ENCODE results near the gene RILPL1.
"Not testable (repeated sequence)": the region's sequence is repeated elsewhere in the genome, so short reads cannot be mapped to it uniquely, and the experiment has no call there.

Gene RILPL1

GRCh38 chr12:123435636-123436016 is 97.9 kb downstream of the RILPL1 start:
- ChIA-PET CTCF (interaction anchor here (0.7 to 4.0 kb wide), 8 partner anchors 9 to 140 kb away, joined by 3 to 19 read pairs (median 4); partner anchors contain the start of gene KMT5A), POLR2A (interaction anchor here (1.0 to 1.4 kb wide), 5 partner anchors 9 to 25 kb away, joined by 3 to 8 read pairs (median 4); partner anchors contain the start of gene SNRNP35)
- H3K27me3 ChIP-seq (replicated peaks in 2 of 5; ENCODE audit: control insufficient read depth in 4 of 5, insufficient read depth in 5 of 5, low read length in 4 of 5): no peaks in the 10 kb centered on the region
- H3K4me3 ChIP-seq (ENCODE audit: control insufficient read depth in 1 of 7, extremely low read depth in 1 of 7, insufficient read depth in 4 of 7, low read depth in 2 of 7, low read length in 6 of 7): peak overlapping the region; percentile 60 to 97 (median 86)
- peaks cover 2 to 11% (median 9%) of the 10 kb centered on the region in 4 experiments for H3K36me3 ChIP-seq (ENCODE audit: control insufficient read depth in 4 of 4, insufficient read depth in 4 of 4, low read length in 3 of 4)
- WGBS (ENCODE audit: insufficient coverage): 34% methylated on average over 5 of the region's 5 CpGs
- DNase-seq: no peak
- H3K27ac ChIP-seq (ENCODE audit: insufficient read depth in 1 of 2, low read depth in 1 of 2, low read length in 2 of 2, poor library complexity in 1 of 2, severe bottlenecking in 2 of 2): peak overlapping the region; percentile 90 to 94
- H3K4me1 ChIP-seq (ENCODE audit: control extremely low read depth in 1 of 4, control insufficient read depth in 4 of 4, insufficient read depth in 4 of 4, low read length in 3 of 4): peaks cover 14 to 52% (median 44%) of the 10 kb centered on the region in 4 experiments
- no peaks in the 10 kb centered on the region for H3K9me3 ChIP-seq (ENCODE audit: control extremely low read depth in 1 of 5, control insufficient read depth in 4 of 5, insufficient read depth in 2 of 5, low read depth in 1 of 5, low read length in 4 of 5)

DNA sequence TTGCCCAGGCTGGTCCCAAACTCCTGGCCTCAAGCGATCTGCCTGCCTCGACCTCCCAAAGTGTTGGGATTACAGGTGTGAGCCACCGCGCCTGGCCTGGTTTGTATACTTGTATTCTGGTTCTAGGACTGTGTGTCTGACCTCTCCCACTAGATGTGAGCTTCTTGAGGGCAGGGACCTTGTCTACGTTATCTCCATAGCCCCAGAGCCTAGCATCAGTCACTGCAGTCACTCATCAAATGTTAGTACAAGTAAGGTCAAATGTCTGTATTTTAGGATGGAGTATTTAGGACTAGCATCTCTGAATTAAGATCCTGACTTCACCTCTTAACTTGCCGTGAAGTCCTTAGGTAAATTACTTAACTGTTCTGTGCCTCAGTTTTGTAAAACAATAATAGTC is 99.9 kb downstream of the RILPL1 start:
- Histone ChIP-seq H3K9me3 (ENCODE audit: control extremely low read depth in 1 of 5, control insufficient read depth in 4 of 5, insufficient read depth in 2 of 5, low read depth in 1 of 5, low read length in 4 of 5) (no peaks in the 10 kb centered on the region), H3K27me3 (replicated peaks in 2 of 5; ENCODE audit: control insufficient read depth in 4 of 5, insufficient read depth in 5 of 5, low read length in 4 of 5) (no peaks in the 10 kb centered on the region), H3K4me3 (ENCODE audit: control insufficient read depth in 1 of 7, extremely low read depth in 1 of 7, insufficient read depth in 4 of 7, low read depth in 2 of 7, low read length in 6 of 7) (peak overlapping the region in 5 of 7 experiments; percentile 1 to 97 (median 61)), H3K4me1 (ENCODE audit: control extremely low read depth in 1 of 4, control insufficient read depth in 4 of 4, insufficient read depth in 4 of 4, low read length in 3 of 4) (peaks cover 14 to 52% (median 44%) of the 10 kb centered on the region in 4 experiments), H3K36me3 (ENCODE audit: control insufficient read depth in 4 of 4, insufficient read depth in 4 of 4, low read length in 3 of 4) (peaks cover 3 to 18% (median 16%) of the 10 kb centered on the region in 4 experiments), H3K27ac (ENCODE audit: insufficient read depth in 1 of 2, low read depth in 1 of 2, low read length in 2 of 2, poor library complexity in 1 of 2, severe bottlenecking in 2 of 2) (peak overlapping the region; percentile 81 to 82)
- ChIA-PET CTCF (interaction anchor here (0.5 to 1.6 kb wide), 5 partner anchors 18 to 112 kb away, joined by 3 to 5 read pairs (median 4); no protein-coding TSS in a partner anchor), POLR2A (interaction anchor here (1.4 kb wide), 2 partner anchors 25 to 200 kb away, joined by 4 to 5 read pairs; partner anchors contain the start of genes MTRFR and SNRNP35)
- WGBS (ENCODE audit: insufficient coverage): 97% methylated on average over 5 of the region's 6 CpGs
- DNase-seq: no peak

DNA sequence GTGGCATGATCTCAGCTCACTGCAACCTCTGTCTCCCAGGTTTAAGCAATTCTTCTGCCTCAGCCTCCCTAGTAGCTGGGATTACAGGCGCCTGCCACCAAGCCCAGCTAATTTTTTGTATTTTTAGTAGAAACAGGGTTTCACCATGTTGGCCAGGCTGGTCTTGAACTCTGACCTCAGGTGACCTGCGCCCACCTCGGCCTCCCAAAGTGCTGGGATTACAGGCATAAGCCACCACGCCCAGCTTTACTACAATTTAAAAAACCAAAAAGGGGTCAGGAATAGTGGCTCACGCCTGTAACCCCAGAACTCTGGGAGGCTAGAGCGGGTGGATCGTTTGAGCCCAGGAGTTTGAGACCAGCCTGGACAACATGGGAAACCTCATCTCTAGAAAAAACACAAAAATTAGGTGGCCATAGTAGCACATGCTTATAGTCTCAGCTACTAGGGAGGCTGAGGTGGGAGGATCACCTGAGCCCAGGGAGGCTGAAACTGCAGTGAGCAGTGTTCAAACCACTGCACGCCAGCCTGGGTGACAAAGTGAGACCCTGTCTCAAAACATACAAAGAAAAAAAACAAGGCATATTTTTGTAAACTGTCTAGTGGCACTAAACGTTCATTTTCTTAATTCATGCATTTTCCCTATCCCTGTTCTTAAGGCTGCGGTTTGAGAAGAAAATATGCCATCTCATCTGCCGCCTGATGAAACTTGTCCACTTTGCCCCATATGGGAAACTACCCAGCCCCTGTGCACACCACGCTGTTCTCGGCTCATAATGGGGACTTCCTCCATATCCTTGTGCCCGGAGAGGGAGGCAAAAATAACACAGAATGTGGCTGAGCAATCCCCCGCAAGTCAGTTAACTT is 101.3 kb downstream of the RILPL1 start:
- H3K27me3 ChIP-seq (replicated peaks in 2 of 5; ENCODE audit: control insufficient read depth in 4 of 5, insufficient read depth in 5 of 5, low read length in 4 of 5); H3K9me3 ChIP-seq (ENCODE audit: control extremely low read depth in 1 of 5, control insufficient read depth in 4 of 5, insufficient read depth in 2 of 5, low read depth in 1 of 5, low read length in 4 of 5): not testable (repeated sequence)
- Histone ChIP-seq H3K27ac (ENCODE audit: insufficient read depth in 1 of 2, low read depth in 1 of 2, low read length in 2 of 2, poor library complexity in 1 of 2, severe bottlenecking in 2 of 2) (peak overlapping the region; percentile 81 to 82), H3K4me3 (ENCODE audit: control insufficient read depth in 1 of 7, extremely low read depth in 1 of 7, insufficient read depth in 4 of 7, low read depth in 2 of 7, low read length in 6 of 7) (peak overlapping the region in 6 of 7 experiments; percentile 31 to 91 (median 55)), H3K4me1 (ENCODE audit: control extremely low read depth in 1 of 4, control insufficient read depth in 4 of 4, insufficient read depth in 4 of 4, low read length in 3 of 4) (peaks cover 14 to 46% (median 44%) of the 10 kb centered on the region in 4 experiments), H3K36me3 (ENCODE audit: control insufficient read depth in 4 of 4, insufficient read depth in 4 of 4, low read length in 3 of 4) (peaks cover 6 to 29% (median 23%) of the 10 kb centered on the region in 4 experiments)
- WGBS (ENCODE audit: insufficient coverage): 62% methylated on average over 12 of the region's 15 CpGs
- ChIA-PET CTCF (interaction anchor here (1.3 to 1.4 kb wide), 2 partner anchors 9 to 37 kb away, joined by 3 to 4 read pairs; no protein-coding TSS in a partner anchor), POLR2A (interaction anchor here (0.6 to 1.4 kb wide), 5 partner anchors 14 to 389 kb away, joined by 3 to 7 read pairs (median 4); partner anchors contain the start of genes MTRFR and SNRNP35)
- DNase-seq: peak; percentile 76 to 94 (median 92)

DNA sequence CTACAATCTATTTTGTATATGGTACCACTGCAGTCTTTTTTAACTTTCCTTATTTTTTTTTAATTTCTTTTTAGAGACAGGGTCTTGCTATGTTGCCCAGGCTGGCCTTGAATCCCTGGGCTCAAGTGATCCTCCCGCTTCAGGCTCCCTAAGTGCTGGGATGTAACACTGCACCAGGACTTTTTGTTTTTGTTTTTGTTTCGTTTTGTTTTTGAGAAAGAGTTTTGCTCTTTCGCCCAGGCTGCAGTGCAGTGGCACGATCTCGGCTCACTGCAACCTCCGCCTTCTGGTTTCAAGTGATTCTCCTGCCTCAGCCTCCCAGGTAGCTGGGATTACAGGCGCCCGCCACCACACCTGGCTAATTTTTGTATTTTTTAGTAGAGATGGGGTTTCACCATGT is 104.4 kb downstream of the RILPL1 start:
- 90% methylated on average over 2 of the region's 8 CpGs for WGBS (ENCODE audit: insufficient coverage)
- H3K27me3 ChIP-seq (replicated peaks in 2 of 5; ENCODE audit: control insufficient read depth in 4 of 5, insufficient read depth in 5 of 5, low read length in 4 of 5); H3K9me3 ChIP-seq (ENCODE audit: control extremely low read depth in 1 of 5, control insufficient read depth in 4 of 5, insufficient read depth in 2 of 5, low read depth in 1 of 5, low read length in 4 of 5); POLR2A ChIA-PET; H3K27ac ChIP-seq (ENCODE audit: insufficient read depth in 1 of 2, low read depth in 1 of 2, low read length in 2 of 2, poor library complexity in 1 of 2, severe bottlenecking in 2 of 2); H3K4me3 ChIP-seq (ENCODE audit: control insufficient read depth in 1 of 7, extremely low read depth in 1 of 7, insufficient read depth in 4 of 7, low read depth in 2 of 7, low read length in 6 of 7); DNase-seq: not testable (repeated sequence)
- CTCF ChIA-PET: interaction anchor here (1.0 kb wide), 1 partner anchor 11 kb away, joined by 3 read pairs; no protein-coding TSS in a partner anchor
- Histone ChIP-seq H3K36me3 (ENCODE audit: control insufficient read depth in 4 of 4, insufficient read depth in 4 of 4, low read length in 3 of 4) (peaks cover 6 to 41% (median 31%) of the 10 kb centered on the region in 4 experiments), H3K4me1 (ENCODE audit: control extremely low read depth in 1 of 4, control insufficient read depth in 4 of 4, insufficient read depth in 4 of 4, low read length in 3 of 4) (peaks cover 7 to 23% (median 22%) of the 10 kb centered on the region in 4 experiments)

- Histone ChIP-seq H3K9me3 (ENCODE audit: control extremely low read depth in 1 of 5, control insufficient read depth in 4 of 5, insufficient read depth in 2 of 5, low read depth in 1 of 5, low read length in 4 of 5) (no peaks in the 10 kb centered on the region), H3K4me3 (ENCODE audit: control insufficient read depth in 1 of 7, extremely low read depth in 1 of 7, insufficient read depth in 4 of 7, low read depth in 2 of 7, low read length in 6 of 7) (no peak overlapping the region), H3K4me1 (ENCODE audit: control extremely low read depth in 1 of 4, control insufficient read depth in 4 of 4, insufficient read depth in 4 of 4, low read length in 3 of 4) (peaks cover 5 to 18% (median 17%) of the 10 kb centered on the region in 4 experiments), H3K27me3 (replicated peaks in 2 of 5; ENCODE audit: control insufficient read depth in 4 of 5, insufficient read depth in 5 of 5, low read length in 4 of 5) (no peaks in the 10 kb centered on the region), H3K36me3 (ENCODE audit: control insufficient read depth in 4 of 4, insufficient read depth in 4 of 4, low read length in 3 of 4) (peaks cover 8 to 41% (median 32%) of the 10 kb centered on the region in 4 experiments), H3K27ac (ENCODE audit: insufficient read depth in 1 of 2, low read depth in 1 of 2, low read length in 2 of 2, poor library complexity in 1 of 2, severe bottlenecking in 2 of 2) (no peak overlapping the region)
- ChIA-PET CTCF (interaction anchor here (1.0 kb wide), 1 partner anchor 10 kb away, joined by 3 read pairs; no protein-coding TSS in a partner anchor), POLR2A (no interaction called here)
- DNase-seq: no peak
- WGBS (ENCODE audit: insufficient coverage): 67% methylated on average over 5 of the region's 6 CpGs
Measured at GRCh38 chr12:123428591-123428990, 104.9 kb downstream of the RILPL1 start.

DNA sequence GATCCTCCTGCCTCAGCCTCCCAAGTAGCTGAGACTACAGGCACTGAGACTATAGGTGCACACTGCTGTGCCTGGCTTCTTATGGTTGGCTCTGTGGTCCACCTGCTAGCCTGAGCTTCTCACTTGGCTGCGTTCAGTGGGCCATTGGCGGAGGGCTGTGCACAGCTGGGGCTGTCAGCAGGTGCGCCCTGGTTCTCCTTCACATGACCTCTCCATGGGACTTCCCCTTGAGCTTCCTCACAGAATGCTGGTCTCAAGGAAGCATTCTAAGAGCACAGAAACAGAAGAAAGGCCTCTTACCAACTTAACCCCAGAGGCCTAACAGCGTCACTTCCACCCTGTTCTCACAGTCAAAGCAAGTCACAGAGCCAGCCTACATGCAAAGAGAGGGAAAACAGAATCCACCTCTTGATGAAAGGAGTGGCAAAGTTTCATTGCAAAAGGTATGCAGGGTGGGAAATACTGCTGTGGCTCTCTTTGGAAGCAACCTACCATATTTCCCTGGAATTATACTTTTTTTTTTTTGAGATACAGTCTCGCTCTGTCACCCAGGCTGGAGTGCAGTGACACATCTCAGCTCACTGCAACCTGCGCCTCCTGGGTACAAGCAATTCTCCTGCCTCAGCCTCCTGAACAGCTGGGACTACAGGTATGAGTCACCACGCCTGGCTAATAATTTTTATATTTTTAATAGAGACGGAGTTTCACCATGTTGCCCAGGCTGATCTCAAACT is 106.3 kb downstream of the RILPL1 start:
- Histone ChIP-seq H3K4me1 (ENCODE audit: control extremely low read depth in 1 of 4, control insufficient read depth in 4 of 4, insufficient read depth in 4 of 4, low read length in 3 of 4) (peaks cover 3 to 4% (median 4%) of the 10 kb centered on the region in 4 experiments), H3K9me3 (ENCODE audit: control extremely low read depth in 1 of 5, control insufficient read depth in 4 of 5, insufficient read depth in 2 of 5, low read depth in 1 of 5, low read length in 4 of 5) (no peaks in the 10 kb centered on the region), H3K36me3 (ENCODE audit: control insufficient read depth in 4 of 4, insufficient read depth in 4 of 4, low read length in 3 of 4) (peaks cover 8 to 49% (median 37%) of the 10 kb centered on the region in 4 experiments), H3K27ac (ENCODE audit: insufficient read depth in 1 of 2, low read depth in 1 of 2, low read length in 2 of 2, poor library complexity in 1 of 2, severe bottlenecking in 2 of 2) (no peak overlapping the region), H3K27me3 (replicated peaks in 2 of 5; ENCODE audit: control insufficient read depth in 4 of 5, insufficient read depth in 5 of 5, low read length in 4 of 5) (no peaks in the 10 kb centered on the region), H3K4me3 (ENCODE audit: control insufficient read depth in 1 of 7, extremely low read depth in 1 of 7, insufficient read depth in 4 of 7, low read depth in 2 of 7, low read length in 6 of 7) (no peak overlapping the region)
- POLR2A ChIA-PET: interaction anchor here (0.8 kb wide), 1 partner anchor 8 kb away, joined by 5 read pairs; no protein-coding TSS in a partner anchor
- CTCF ChIA-PET: interaction anchor here (1.2 kb wide), 1 partner anchor 31 kb away, joined by 3 read pairs; no protein-coding TSS in a partner anchor
- DNase-seq: peak in 1 of 3 donors; percentile 44
- WGBS (ENCODE audit: insufficient coverage): 90% methylated on average over 6 of the region's 8 CpGs

All from common myeloid progenitor, CD34-positive (primary cell).